ENCODE results near the gene GLDC.
"Not testable (repeated sequence)": the region's sequence is repeated elsewhere in the genome, so short reads cannot be mapped to it uniquely, and the experiment has no call there.

The GLDC gene

DNA sequence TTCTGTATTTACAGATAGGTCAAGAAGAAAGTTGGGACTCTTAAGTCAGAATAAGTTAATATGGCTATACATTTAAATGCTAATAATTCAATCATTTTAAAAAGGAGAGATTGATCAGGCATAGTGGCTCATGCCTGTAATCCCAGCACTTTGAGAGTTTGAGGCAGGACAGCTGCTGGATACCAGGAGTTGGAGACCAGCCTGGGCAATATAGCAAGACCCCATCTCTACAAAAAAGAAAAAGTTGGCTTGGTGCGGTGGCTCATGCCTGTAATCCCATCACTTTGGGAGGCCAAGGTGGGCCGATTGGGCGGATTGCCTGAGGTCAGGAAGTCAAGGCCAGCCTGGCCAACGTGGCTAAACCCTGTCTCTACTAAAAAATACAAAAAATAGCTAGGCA, 15.0 kb upstream of the GLDC start:
- no peak for DNase-seq

- no peak for DNase-seq
These were observed 13.3 kb upstream of the GLDC start for GRCh38 chr9:6658628-6659353.

DNA sequence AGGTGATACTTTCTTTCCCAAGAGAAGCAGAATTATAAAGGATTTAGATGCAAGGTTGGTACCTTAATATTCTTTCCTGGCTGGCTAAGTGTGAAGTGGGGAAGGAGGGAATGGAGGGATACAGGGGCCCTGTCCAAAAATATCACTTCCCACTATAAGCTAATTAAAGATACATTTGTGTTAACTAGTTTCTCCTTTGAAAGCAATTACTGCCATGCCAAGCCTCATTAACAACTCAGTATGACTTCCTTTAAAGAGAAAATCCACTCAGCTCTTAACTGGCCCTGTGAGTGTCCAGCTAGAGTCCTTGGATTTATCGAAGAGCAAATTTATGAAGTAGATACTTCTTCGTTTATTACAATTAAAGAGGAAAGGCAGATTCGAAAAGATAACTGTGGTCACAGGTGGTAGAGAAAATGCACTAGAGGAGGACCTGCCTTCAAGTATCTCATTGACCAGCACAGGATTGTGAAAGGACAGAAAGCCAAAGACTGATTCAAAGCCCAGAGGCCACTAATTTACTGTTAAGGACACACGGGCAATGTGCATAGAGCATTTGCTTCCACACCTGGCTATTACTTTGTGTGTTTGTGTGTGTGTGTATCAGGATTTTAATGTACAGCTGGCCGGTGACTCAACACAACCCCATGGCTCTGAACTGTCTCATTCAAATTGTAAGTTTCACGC, 11.2 kb upstream of the GLDC start:
- no peak for DNase-seq

DNA sequence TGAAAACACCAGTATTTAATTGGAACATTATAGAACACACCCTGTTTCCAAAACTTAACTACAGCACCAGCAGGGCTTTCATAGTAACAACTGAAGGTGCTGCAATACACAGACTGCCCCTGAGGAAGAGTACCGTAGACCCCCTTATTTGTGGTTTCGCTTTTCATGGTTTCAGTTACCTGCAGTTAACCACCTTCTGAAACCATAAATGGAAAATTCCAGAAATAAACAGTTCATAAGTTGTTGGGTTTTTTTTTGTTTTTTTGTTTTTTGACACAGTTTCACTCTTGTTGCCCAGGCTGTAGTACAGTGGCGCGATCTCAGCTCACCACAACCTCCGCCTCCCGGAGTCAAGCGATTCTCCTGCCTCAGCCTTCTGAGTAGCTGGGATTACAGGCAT, 9.5 kb upstream of the GLDC start:
- DNase-seq: no peak

DNA sequence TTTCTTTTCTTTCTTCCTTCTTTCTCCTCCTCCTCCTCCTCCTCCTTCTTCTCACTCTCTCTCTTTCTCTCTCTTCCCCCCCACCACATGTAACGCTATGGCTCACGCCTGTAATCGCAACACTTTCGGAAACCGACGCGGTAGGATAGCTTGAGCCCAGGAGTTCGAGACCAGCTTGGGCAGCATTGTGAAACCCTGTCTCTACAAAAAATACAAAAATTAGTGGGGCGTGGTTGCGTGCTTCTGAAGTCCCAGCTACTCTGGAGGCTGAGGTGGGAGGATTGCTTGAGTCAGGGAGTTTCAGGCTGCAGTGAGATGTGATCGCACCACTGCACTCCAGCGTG, 736 bp upstream of the GLDC start:
- no peak for DNase-seq

GRCh38 chr9:6645105-6645354, 499 bp downstream of the GLDC start:
- DNase-seq: not testable (repeated sequence)

DNA sequence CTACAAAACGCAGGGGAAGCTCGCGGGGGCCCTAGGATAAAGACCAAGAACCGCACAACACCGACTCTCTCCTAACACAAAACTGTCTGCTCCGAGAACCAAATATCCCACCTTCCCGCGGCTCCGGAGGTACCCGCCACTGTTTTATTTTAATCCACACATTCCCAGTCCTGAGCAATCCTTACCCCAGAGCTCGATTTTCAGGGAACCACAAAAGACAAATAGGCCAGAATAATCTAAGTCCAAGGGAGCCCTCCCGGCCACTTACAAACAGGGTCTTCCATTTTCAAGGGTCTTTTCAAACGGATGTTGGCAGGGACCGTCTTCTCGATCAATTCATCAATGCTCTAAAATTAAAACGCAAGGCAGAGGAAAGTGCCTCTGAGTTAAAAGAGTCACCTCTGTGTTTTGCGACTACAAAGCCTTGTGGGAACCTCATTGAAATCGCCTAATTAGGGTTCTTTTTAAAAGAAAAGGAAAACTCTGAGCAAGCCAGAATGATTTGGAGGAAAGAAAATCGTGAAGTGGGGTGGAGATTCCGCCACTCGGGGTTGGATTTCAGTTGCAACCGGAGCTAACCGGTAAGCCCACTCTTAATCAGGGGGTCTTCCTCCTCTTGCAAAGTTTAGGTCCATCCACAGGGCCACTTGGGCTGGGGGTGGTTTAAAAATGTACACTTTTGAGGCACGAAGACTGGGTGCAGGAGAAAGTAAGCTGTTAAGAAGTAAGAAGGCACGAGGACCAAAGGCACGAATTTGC, 1.0 kb downstream of the GLDC start:
- no peak for DNase-seq

DNA sequence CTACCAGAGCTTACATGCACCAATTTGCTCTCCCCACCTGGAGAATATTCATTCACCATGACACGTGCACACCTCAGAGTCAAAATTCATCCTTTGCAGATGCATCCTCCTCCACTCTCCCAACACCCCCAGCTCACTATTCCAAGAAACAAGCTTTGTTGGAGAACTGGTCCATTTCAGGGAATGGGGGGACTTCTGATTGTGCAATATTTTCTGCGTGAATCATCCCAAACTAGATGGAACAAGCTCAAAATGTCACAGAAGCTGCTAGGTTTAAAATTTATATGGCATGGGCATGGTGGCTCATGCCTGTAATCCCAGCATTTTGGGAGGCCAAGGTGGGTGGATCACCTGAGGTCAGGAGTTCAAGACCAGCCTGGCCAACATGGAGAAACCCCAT, 3.6 kb downstream of the GLDC start:
- DNase-seq: no peak

DNA sequence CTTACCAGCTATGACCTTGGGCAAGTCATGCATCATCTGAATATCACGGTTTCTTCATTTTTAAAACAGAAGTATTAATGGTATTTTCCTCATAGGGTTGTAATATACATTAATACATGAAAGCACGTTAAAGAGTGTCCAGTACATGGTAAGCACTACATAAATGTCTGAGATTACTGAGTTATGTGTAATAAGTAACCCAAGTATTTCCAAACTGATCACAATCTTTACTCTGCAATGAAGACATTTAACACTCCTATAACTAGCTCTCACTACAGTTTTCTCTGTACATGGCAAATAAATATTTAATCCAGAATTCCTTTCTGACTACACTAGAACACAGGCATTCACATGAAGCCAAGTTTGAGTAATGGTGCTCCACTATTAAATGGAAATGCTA, 4.0 kb downstream of the GLDC start:
- DNase-seq: no peak

GRCh38 chr9:6641056-6641455, 4.5 kb downstream of the GLDC start:
- no peak for DNase-seq

- no peak for DNase-seq
These were observed 5.1 kb downstream of the GLDC start for GRCh38 chr9:6640268-6641051.

DNA sequence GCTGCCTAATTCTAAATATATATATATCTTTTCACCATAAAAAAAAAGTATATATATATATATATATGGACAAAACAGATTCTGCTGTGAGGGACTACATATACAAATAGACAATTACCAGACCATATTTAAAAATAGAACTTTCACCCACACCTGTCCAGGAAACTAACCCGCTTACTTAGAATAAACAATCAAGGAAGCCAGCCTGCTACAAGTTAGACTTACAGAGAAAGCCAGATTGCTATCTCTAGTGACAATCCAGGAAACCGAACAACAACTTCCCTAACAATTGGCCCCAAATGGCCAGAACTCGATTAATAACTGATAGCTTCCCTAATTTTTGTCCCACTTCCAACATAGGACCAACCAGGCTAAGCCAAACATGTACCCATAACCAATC, 5.9 kb downstream of the GLDC start:
- DNase-seq: no peak

GRCh38 chr9:6634444-6634843, 11.1 kb downstream of the GLDC start:
- no peak for DNase-seq

GRCh38 chr9:6633378-6633777, 12.2 kb downstream of the GLDC start:
- no peak for DNase-seq

- DNase-seq: no peak
These were observed 12.9 kb downstream of the GLDC start for GRCh38 chr9:6632516-6633183.

DNA sequence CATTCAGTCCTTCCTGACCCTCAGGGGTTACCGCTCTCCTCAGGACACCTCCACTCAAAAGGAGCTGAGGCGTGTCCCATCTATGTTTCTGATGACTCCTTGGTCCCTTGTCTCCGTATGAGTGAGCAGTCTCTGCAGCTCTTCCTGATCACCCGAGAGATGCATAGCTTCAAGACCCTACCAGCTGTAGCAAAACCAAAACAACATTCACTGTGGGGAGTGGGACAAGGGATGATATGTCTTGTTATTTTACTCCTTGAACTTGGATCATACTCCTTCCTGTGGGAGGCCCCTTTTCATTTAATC, 14.4 kb downstream of the GLDC start:
- no peak for DNase-seq

- DNase-seq: no peak
These were observed 14.9 kb downstream of the GLDC start for GRCh38 chr9:6630502-6631206.

DNA sequence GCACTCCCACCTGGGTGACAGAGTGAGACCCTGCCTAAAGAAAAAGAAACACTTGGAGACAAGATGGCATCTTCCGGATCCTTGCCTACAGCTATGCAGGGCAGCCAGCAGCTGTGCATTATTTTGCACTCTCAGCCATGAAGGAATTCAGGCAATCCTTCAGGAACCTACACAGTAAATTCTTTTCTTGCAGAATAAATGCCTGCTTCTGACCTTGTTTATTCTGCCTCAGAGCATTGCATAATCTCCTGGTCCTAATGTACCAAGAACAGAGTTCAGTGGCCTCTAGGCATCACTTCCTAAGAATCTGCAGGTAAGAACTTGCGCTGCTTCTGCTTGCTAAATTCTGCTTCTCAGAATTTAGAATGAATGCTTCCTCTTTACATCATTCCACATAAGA, 16.8 kb downstream of the GLDC start:
- DNase-seq: no peak

GRCh38 chr9:6625363-6625762, 20.2 kb downstream of the GLDC start:
- no peak for DNase-seq

DNA sequence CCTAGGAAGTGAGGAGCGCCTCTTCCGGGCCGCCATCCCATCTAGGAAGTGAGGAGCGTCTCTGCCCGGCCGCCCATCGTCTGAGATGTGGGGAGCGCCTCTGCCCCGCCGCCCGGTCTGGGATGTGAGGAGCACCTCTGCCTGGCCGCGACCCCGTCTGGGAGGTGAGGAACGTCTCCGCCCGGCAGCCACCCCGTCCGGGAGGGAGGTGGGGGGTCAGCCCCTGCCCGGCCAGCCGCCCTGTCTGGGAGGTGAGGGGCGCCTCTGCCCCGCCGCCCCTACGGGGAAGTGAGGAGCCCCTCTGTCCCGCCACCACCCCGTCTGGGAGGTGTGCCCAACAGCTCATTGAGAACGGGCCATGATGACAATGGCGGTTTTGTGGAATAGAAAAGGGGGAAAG, 22.7 kb downstream of the GLDC start:
- not testable (repeated sequence) for DNase-seq

GRCh38 chr9:6620796-6621195, 24.7 kb downstream of the GLDC start:
- DNase-seq: no peak

DNA sequence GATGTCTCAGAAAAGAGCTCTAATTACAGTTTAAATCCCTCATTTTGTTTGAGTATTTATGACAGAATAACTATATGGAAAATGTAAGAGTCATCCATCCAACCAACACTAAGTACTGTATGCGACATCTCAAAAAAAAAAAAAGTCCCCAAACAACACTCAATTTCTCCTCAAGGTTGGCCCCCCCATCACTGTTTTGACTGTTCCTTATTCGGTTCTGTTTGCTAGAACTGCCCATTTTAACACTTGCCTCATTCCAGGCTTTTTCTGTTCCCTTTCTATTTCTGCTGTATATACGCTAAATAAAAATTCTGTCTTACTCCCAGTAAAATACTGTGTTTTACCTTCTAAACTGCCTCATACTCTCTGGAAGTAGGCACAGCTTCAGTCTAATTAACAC, 25.2 kb downstream of the GLDC start:
- no peak for DNase-seq

GRCh38 chr9:6619909-6620308, 25.6 kb downstream of the GLDC start:
- no peak for DNase-seq
